GM18909 (cell line): ENCODE results near the gene PDE3B.
"Not testable (repeated sequence)": the region's sequence is repeated elsewhere in the genome, so short reads cannot be mapped to it uniquely, and the experiment has no call there.

Experiments used
- ATAC-seq: cut with Tn5 transposase; IDR thresholded peaks from one replicate; pipeline ENCODE4 v1.9.1; 2021; ENCODE audit warnings: mild to moderate bottlenecking; ENCODE audit not compliant: unreplicated experiment, poor library complexity

Gene PDE3B

DNA sequence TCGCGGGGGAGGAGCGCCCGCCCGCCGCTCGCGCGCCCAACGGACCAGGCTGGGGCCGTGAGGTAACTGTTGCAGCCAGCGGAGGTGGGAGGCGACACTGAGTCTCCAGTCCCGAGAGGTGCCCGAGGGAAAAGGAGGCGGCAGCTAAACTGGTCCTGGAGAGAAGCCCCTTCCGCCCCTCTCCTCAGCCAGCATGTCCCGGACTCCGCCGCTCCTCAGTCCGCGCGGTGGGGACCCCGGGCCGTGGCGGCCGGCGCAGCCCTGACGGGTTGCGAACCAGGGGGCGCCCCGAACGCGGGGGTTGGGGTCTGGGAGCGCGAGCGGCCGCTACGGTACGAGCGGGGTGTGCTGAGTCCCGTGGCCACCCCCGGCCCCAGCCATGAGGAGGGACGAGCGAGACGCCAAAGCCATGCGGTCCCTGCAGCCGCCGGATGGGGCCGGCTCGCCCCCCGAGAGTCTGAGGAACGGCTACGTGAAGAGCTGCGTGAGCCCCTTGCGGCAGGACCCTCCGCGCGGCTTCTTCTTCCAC, at the start of gene PDE3B:
TSS of gene PDE3B (plus strand) at position 108 of the 529 bp plus-strand sequence. CDS start at position 380, 272 bp downstream.
- ATAC-seq, result peak; percentile 73

- not testable (repeated sequence) for ATAC-seq
Measured at GRCh38 chr11:14595261-14595660, 48.3 kb upstream of the PDE3B start.

DNA sequence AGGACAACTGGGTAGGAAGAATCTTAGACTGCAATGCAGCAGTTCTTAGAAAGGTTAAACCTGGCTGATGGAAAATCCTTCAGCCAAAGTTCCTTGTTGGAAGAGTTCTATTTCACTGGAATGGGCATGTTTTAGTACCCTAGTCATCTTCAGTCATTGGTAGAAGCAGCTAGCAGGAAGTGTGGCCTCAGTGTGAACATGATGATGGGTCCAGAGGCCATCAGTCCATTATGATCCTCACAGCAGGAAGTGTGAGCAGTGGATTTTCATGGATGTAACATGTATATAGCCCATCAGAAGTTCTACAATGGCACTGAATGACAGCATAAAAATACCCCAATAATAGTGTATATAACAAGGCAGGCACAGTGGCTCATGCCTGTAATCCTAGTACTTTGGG, 35.9 kb upstream of the PDE3B start:
- no peak for ATAC-seq

DNA sequence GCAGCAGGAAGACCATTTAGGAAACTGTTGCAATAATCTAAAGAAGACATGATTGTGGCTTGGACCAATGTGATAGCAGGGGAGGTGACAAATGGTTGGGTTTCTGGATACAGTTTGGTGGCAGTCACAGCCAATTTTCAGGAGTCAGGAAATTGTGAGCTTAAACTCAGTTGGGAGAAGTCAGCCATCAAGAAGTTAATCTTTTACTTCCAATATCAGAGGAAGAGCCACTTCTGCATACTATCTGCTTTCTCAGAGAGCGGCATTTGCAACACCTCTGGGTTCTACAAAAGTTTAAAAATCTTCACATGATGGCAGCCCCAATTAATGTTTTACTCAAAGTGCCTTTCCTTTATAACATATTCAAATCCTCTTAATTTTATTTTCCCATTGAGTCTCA, 33.7 kb upstream of the PDE3B start:
- ATAC-seq, result no peak

GRCh38 chr11:14611939-14612338, 31.7 kb upstream of the PDE3B start:
- ATAC-seq, result no peak

DNA sequence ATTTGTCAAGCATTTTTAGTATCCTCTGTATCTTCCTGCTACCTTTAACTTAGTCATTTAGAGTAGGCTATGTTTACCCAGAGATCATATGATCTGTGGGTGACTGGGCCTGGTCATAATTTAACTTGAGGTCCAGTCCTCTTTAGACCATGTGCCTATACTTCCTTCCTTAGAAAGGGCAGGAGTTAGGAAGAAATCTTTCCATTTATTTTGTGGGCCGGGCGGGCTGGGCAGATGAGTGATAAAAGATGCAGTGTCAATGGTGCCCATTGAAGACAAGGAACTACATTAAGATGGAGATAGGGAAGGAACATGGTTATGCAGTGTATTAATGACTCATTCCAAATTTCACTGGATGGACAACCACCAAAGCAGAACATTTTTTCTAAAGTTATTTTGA, 30.9 kb upstream of the PDE3B start:
- ATAC-seq, result no peak

- ATAC-seq, result no peak
Measured at GRCh38 chr11:14614091-14614622, 29.4 kb upstream of the PDE3B start.

- ATAC-seq, result no peak
Measured at GRCh38 chr11:14617241-14618027, 26.2 kb upstream of the PDE3B start.

- ATAC-seq, result no peak
Measured at GRCh38 chr11:14618060-14618459, 25.5 kb upstream of the PDE3B start.

DNA sequence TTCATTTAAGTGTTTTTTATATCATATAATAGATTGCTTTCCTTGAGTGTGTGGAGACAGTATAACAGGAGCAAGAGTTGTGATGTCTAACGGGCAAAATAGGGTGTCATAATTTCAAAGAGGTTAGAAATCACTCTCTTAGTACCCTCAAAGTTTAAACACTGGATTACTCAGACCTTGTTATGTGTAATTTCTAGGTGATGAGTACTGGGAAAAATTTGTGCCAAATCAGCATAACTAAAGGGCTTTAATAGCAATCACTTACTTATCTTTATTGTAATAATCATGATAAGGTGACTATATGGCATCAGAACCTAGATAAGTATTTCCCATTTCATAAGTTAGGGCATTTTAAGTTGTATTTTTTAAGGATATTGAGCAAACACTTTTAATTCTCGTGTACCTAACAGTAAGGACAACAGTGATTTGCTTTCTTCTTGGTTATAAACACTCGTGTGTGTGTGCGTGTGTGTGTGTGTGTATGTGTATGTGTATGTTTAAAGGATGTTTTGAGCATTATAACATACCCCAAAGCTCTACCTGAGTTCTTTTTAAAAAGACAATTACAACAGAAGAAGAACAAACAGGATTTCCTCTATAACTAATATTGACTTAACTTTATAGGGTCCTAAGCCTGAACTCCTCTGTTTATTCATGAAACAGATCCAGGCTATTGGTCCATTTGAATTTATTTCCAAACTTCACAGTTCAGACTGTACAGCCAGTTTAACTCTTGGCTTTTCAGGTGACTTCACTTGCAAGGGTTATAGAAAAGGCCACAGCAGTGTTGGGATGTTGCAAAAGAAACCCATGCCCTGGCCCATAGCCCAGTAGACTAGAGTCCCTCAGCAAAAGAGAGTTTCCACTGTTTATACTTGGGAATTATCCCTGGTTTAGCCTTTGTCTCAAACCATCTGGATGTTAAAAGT, 23.7 kb upstream of the PDE3B start:
- ATAC-seq, result no peak

DNA sequence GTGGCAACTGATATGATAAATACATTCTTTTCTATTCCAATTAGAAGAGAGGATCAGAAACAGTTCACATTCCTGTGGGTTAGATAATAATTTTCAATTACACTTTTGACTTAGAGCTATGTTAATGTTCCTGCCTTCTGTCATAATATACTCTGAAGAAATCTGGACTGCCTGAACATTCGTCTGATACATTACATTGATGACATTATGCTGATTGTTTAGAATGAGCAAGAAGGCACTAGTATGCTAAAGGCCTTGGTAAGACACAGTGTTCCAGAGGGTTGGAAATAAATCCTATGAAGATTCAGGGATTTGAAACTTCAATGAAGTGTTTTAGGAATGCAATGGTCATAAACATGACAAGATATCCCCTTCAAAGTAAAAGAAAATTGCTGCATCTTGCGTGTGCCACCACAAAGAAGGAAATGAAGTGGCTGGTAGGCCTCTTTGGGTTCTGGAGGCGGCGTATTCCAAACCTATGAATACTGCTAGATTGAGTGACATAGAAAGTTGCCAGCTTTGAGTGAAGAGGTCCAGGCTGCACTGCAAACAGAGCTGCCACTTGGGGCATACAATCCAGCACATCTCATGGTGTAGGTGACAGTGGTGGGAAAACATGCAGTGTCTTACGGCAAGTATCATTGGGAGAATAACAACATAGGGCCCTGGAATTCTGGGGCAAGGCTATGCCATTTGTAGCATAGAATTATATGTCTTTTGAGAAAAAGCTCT, 21.2 kb upstream of the PDE3B start:
- ATAC-seq, result no peak

DNA sequence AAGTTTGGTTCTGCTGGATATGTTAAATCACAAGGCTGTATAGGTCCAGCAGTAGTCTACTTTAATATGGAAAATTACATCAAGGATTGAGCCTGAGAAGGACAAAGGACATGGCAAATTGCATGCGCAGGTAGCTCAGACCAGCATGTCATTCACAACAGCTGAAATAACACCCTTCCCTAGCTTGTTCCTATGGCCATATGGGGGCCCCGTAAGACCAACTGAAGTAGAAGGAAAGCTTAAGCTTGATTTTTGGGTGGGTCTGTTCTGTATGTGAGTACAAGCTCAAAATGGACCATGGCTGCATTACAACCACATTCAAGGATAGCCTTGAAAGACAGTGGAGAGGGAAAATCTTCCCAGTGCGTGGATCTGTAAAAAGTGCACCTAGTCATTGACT, 20.6 kb upstream of the PDE3B start:
- no peak for ATAC-seq

GRCh38 chr11:14625586-14626205, 17.9 kb upstream of the PDE3B start:
- no peak for ATAC-seq

GRCh38 chr11:14626650-14627049, 17.0 kb upstream of the PDE3B start:
- ATAC-seq, result no peak

GRCh38 chr11:14633506-14634224, 9.9 kb upstream of the PDE3B start:
- not testable (repeated sequence) for ATAC-seq

DNA sequence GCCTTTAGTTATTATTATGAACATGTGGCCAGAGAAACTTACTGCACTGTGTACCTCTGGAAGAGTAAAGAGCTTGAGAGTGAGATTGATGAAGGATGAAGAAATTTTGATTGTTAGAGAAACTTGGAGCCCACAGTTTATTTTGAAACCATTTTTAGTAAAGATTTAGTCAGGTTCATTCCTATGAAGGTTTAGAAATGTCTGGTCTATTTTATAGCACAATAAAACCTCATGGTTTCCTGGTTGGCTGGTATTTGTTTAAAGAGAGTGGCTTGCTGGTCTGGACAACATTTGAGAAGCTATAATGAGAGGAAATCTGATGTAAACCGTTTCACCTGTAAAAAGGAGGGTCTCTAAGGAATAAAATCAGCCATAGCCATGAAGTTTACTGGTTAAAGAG, 8.8 kb upstream of the PDE3B start:
- ATAC-seq, result no peak

DNA sequence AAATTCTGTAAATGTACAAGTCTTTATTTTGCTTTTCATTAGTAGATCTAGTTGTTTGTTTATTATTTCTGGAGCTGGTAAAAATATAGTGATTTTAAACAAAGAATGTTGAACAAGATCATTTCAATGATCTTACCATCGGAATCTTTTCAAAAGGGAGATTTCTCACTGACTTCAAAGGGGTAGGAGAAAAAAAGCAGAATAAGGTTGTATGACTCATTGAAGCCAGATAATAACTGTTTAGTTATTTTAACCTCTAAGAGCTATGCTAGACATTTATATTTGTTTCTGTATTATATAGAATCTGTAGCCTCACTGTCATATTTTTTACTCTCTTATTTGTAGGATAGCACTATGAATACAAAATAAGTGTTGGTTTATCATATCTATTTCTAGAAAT, 8.1 kb upstream of the PDE3B start:
- no peak for ATAC-seq

GRCh38 chr11:14636119-14636518, 7.5 kb upstream of the PDE3B start:
- peak; percentile 69 for ATAC-seq

GRCh38 chr11:14637868-14638409, 5.7 kb upstream of the PDE3B start:
- ATAC-seq, result no peak
